Measurements from ENCODE around the gene GLCE. TPM values are rescaled to one million over a fixed set of nuclear protein-coding genes. Genes with fewer than 3 reads are reported as not detected.

GLCE gene
- total RNA-seq, 2 experiments from 2014 or later, result 3.8 TPM

GRCh38 chr15:69253156-69253555 is 92.7 kb downstream of the GLCE start:
- Mint-ChIP-seq H3K9me3 (ENCODE audit: low read depth) (no peaks in the 10 kb centered on the region), H3K4me1 (no peaks in the 10 kb centered on the region), H3K4me3 (no peak overlapping the region), H3K27ac (no peak overlapping the region), H3K36me3 (no peaks in the 10 kb centered on the region), H3K27me3 (no peaks in the 10 kb centered on the region)
- DNase-seq, result no peak
- CTCF ChIA-PET, result no interaction called here
- ATAC-seq, result no peak

- DNase-seq, result no peak
- ATAC-seq, result no peak
- no peaks in the 10 kb centered on the region for H3K36me3 Mint-ChIP-seq
- H3K4me3 Mint-ChIP-seq, result no peak overlapping the region
- CTCF ChIA-PET, result interaction anchor here (0.7 to 1.4 kb wide), 4 partner anchors 15 to 234 kb away, joined by 3 to 5 read pairs (median 4); no protein-coding TSS in a partner anchor
- no peaks in the 10 kb centered on the region for H3K9me3 Mint-ChIP-seq (ENCODE audit: low read depth)
- no peak overlapping the region for H3K27ac Mint-ChIP-seq
- H3K4me1 Mint-ChIP-seq, result no peaks in the 10 kb centered on the region
- H3K27me3 Mint-ChIP-seq, result no peaks in the 10 kb centered on the region
Measured at GRCh38 chr15:69265347-69265955, 105.0 kb downstream of the GLCE start.

GRCh38 chr15:69271217-69271616 is 110.8 kb downstream of the GLCE start:
- DNase-seq (no peak), ATAC-seq (no peak)
- no peak overlapping the region for H3K4me3 Mint-ChIP-seq
- CTCF ChIA-PET, result no interaction called here
- no peaks in the 10 kb centered on the region for H3K4me1 Mint-ChIP-seq
- peaks cover 3% of the 10 kb centered on the region for H3K27me3 Mint-ChIP-seq
- H3K36me3 Mint-ChIP-seq, result no peaks in the 10 kb centered on the region
- no peak overlapping the region for H3K27ac Mint-ChIP-seq
- H3K9me3 Mint-ChIP-seq (ENCODE audit: low read depth), result no peaks in the 10 kb centered on the region

- H3K4me3 Mint-ChIP-seq, result no peak overlapping the region
- H3K27me3 Mint-ChIP-seq, result peaks cover 3% of the 10 kb centered on the region
- H3K4me1 Mint-ChIP-seq, result no peaks in the 10 kb centered on the region
- no peaks in the 10 kb centered on the region for H3K9me3 Mint-ChIP-seq (ENCODE audit: low read depth)
- no peak for ATAC-seq
- CTCF ChIA-PET, result no interaction called here
- H3K36me3 Mint-ChIP-seq, result no peaks in the 10 kb centered on the region
- DNase-seq, result no peak
- H3K27ac Mint-ChIP-seq, result no peak overlapping the region
Measured at GRCh38 chr15:69272139-69272538, 111.7 kb downstream of the GLCE start.

GRCh38 chr15:69272891-69273290 is 112.5 kb downstream of the GLCE start:
- Mint-ChIP-seq H3K9me3 (ENCODE audit: low read depth) (no peaks in the 10 kb centered on the region), H3K27ac (no peak overlapping the region), H3K4me3 (no peak overlapping the region), H3K4me1 (no peaks in the 10 kb centered on the region), H3K27me3 (peaks cover 3% of the 10 kb centered on the region), H3K36me3 (no peaks in the 10 kb centered on the region)
- CTCF ChIA-PET, result no interaction called here
- ATAC-seq (no peak), DNase-seq (no peak)

- Mint-ChIP-seq H3K4me1 (no peaks in the 10 kb centered on the region), H3K27me3 (peaks cover 6% of the 10 kb centered on the region), H3K4me3 (no peak overlapping the region), H3K36me3 (no peaks in the 10 kb centered on the region), H3K27ac (no peak overlapping the region), H3K9me3 (ENCODE audit: low read depth) (no peaks in the 10 kb centered on the region)
- no peak for ATAC-seq
- CTCF ChIA-PET, result no interaction called here
- DNase-seq, result no peak
Measured at GRCh38 chr15:69275074-69275670, 114.7 kb downstream of the GLCE start.

- no peak for DNase-seq
- Mint-ChIP-seq H3K27me3 (peaks cover 6% of the 10 kb centered on the region), H3K36me3 (no peaks in the 10 kb centered on the region), H3K4me3 (no peak overlapping the region), H3K4me1 (no peaks in the 10 kb centered on the region), H3K9me3 (ENCODE audit: low read depth) (no peaks in the 10 kb centered on the region), H3K27ac (no peak overlapping the region)
- ATAC-seq, result no peak
- CTCF ChIA-PET, result no interaction called here
Measured at GRCh38 chr15:69275933-69276560, 115.6 kb downstream of the GLCE start.

- ATAC-seq (no peak), DNase-seq (no peak)
- H3K27me3 Mint-ChIP-seq, result peaks cover 6% of the 10 kb centered on the region
- no peaks in the 10 kb centered on the region for H3K9me3 Mint-ChIP-seq (ENCODE audit: low read depth)
- no peak overlapping the region for H3K4me3 Mint-ChIP-seq
- H3K36me3 Mint-ChIP-seq, result no peaks in the 10 kb centered on the region
- H3K4me1 Mint-ChIP-seq, result no peaks in the 10 kb centered on the region
- CTCF ChIA-PET, result no interaction called here
- H3K27ac Mint-ChIP-seq, result no peak overlapping the region
Measured at GRCh38 chr15:69277316-69277715, 116.9 kb downstream of the GLCE start.

- Mint-ChIP-seq H3K4me1 (no peaks in the 10 kb centered on the region), H3K36me3 (no peaks in the 10 kb centered on the region), H3K9me3 (ENCODE audit: low read depth) (no peaks in the 10 kb centered on the region), H3K27me3 (peaks cover 6% of the 10 kb centered on the region), H3K27ac (no peak overlapping the region), H3K4me3 (no peak overlapping the region)
- ATAC-seq (no peak), DNase-seq (no peak)
- CTCF ChIA-PET, result interaction anchor here (1.1 kb wide), 1 partner anchor 14 kb away, joined by 3 read pairs; no protein-coding TSS in a partner anchor
Measured at GRCh38 chr15:69279636-69280035, 119.2 kb downstream of the GLCE start.

GRCh38 chr15:69280783-69281182 is 120.3 kb downstream of the GLCE start:
- no peak for ATAC-seq
- Mint-ChIP-seq H3K9me3 (ENCODE audit: low read depth) (no peaks in the 10 kb centered on the region), H3K4me3 (no peak overlapping the region), H3K4me1 (no peaks in the 10 kb centered on the region), H3K27me3 (peaks cover 3% of the 10 kb centered on the region), H3K36me3 (no peaks in the 10 kb centered on the region), H3K27ac (no peak overlapping the region)
- CTCF ChIA-PET, result interaction anchor here (1.1 kb wide), 1 partner anchor 16 kb away, joined by 3 read pairs; no protein-coding TSS in a partner anchor
- DNase-seq, result no peak

- peaks cover 5% of the 10 kb centered on the region for H3K27me3 Mint-ChIP-seq
- CTCF ChIA-PET, result no interaction called here
- H3K27ac Mint-ChIP-seq, result no peak overlapping the region
- ATAC-seq (no peak), DNase-seq (no peak)
- H3K4me1 Mint-ChIP-seq, result no peaks in the 10 kb centered on the region
- no peak overlapping the region for H3K4me3 Mint-ChIP-seq
- H3K9me3 Mint-ChIP-seq (ENCODE audit: low read depth), result no peaks in the 10 kb centered on the region
- H3K36me3 Mint-ChIP-seq, result no peaks in the 10 kb centered on the region
Measured at GRCh38 chr15:69282104-69282743, 121.8 kb downstream of the GLCE start.

- DNase-seq, result no peak
- ATAC-seq, result no peak
- H3K27me3 Mint-ChIP-seq, result peaks cover 3% of the 10 kb centered on the region
- CTCF ChIA-PET, result no interaction called here
- H3K27ac Mint-ChIP-seq, result no peak overlapping the region
- H3K4me3 Mint-ChIP-seq, result no peak overlapping the region
- H3K4me1 Mint-ChIP-seq, result no peaks in the 10 kb centered on the region
- H3K36me3 Mint-ChIP-seq, result no peaks in the 10 kb centered on the region
- no peaks in the 10 kb centered on the region for H3K9me3 Mint-ChIP-seq (ENCODE audit: low read depth)
Measured at GRCh38 chr15:69285834-69286233, 125.4 kb downstream of the GLCE start.

- H3K27ac Mint-ChIP-seq, result no peak overlapping the region
- H3K36me3 Mint-ChIP-seq, result no peaks in the 10 kb centered on the region
- no peak overlapping the region for H3K4me3 Mint-ChIP-seq
- no peaks in the 10 kb centered on the region for H3K9me3 Mint-ChIP-seq (ENCODE audit: low read depth)
- no peaks in the 10 kb centered on the region for H3K4me1 Mint-ChIP-seq
- CTCF ChIA-PET, result no interaction called here
- ATAC-seq (no peak), DNase-seq (no peak)
- H3K27me3 Mint-ChIP-seq, result peaks cover 3% of the 10 kb centered on the region
Measured at GRCh38 chr15:69288011-69288410, 127.6 kb downstream of the GLCE start.

All from activated CD8-positive, alpha-beta memory T cell treated with anti-CD3 and anti-CD28 coated beads, Interleukin-2, amount 10 ng/mL, durations not matched to agents 7 days and 5 days (primary cell).